Kidney tubule cell (primary cell): ENCODE data around the gene ZDHHC7.

Source experiments
- DNase-seq: peaks from one replicate; pipeline ENCODE4 v3.0.0-alpha.2; 2018; ENCODE audit warnings: low spot score

ZDHHC7 gene

DNA sequence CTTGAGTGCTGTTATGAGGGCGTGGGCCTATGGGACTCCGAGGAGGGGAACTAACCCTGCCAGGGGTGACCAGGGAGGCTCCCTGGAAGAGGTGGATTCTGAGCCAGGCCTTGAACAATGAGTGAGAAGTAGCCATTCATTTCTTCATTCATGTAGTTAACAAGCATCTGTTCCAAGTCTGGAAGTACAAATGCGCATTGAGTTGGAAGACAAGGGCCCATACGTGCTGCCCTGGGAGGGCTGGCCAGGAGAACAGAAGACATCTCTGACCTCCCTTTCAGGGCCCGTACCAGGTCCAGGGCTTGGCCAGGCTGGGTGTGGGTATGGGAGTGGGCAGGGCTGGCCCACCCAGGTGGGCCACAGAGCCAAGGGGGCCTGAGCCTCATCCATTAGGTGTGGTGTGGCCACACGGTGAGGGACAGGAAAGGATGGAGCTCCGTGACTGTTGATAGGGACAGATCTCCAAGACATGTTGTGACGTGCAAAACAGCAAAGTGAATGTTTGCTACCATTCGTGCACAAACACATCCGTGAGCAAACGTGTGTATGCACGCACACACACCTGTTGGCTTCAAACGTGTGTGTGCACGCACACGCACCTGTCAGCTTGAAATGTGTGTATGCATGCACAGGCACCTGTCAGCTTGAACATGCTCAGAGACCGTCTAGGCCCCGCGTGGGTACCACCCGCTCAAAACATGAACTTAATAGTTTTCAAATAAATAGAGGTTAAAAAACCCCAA is 46.8 kb downstream of the ZDHHC7 start:
- no peak for DNase-seq

DNA sequence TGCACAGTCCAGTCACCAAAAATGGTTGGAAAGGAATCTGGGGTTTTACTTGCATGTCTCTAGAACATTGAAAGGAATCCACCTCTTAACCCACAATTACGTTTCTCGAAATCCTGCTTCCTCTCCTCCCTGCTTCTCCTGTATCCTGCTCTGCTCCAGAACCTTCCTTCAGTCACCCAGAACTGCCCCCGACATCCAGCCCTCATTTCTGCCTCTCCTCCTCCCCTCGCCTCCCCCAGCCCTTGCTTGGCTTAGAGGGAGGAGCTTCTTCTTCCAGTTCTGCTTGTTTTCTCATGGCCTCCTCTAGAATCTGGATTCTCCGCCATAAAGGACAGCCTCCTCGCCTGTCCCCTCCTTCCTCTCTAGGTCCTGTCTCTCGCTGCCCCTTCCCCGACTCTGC is 48.3 kb downstream of the ZDHHC7 start:
- DNase-seq = no peak

DNA sequence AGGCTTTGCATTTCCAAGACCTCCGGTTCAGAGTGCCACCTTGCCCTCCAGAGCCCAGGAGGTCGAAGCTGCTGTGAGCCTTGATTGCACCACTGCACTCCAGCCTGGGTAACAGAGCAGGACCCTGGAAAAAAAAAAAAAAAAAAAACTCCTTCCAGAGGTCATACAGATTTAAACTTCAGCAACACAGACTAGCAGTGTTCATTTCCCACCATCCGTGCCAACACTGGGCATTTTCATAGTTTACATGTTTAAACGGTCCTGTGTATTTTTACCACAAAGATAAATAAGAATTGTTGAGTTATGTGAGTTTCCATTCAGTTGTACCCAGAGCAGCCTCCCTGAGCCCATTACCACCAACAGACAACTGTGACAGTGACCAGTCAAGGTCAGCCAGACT is 50.4 kb downstream of the ZDHHC7 start:
- DNase-seq = no peak

DNA sequence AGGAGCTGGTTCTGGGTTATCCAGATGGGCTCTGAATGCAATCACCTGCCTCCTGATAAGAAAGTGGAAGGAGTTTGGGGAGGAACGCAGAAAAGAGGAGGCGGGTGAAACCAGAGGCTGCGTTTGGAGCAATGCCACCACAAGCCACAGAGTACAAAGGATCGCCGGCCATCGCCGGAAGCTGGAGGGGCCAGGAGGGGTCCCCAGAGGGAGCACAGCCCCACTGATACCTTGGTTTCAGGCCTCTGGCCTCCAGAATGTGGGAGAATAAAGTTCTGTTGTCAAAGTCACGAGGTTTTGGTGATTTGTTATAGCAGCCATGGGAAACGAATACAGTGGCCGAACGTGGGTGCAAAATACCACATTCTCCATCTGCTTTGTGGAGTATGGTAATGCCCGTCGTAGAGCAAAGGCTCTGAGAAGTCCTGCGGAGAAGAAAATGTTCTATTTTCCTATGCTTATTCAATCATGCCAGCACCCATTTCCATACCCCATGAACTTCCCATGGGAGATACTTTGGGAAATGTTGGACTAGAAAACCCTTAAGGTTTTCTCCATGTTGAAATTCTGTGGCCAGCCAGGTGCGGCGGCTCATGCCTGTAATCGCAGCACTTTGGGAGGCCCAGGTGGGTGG is 51.4 kb downstream of the ZDHHC7 start:
- no peak for DNase-seq

DNA sequence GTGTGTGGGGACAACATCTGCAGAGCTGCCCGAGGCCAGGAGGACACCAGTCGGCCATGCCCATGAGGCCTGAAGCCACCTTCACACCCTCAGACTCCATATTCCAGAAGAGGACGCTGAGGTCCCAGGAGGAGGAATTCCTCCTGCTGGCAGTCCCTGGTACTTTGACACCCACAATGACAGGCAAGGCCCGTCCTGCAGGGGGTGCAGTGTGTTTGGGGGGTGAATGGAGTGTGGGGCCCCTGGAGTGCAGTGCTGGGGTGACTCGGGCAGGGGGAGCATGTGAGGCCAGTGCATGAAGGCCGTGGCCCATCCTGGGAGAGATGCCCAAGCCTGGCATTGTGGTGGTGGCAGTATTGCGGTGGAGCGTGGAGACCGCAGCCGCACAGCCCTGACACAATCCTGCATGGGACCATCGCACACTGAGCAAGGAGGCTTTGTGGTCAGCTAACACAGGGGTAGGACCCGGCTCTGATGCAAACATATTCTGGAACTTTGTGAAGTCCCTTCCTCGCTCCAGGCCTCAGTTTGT is 52.2 kb downstream of the ZDHHC7 start:
- DNase-seq = no peak

DNA sequence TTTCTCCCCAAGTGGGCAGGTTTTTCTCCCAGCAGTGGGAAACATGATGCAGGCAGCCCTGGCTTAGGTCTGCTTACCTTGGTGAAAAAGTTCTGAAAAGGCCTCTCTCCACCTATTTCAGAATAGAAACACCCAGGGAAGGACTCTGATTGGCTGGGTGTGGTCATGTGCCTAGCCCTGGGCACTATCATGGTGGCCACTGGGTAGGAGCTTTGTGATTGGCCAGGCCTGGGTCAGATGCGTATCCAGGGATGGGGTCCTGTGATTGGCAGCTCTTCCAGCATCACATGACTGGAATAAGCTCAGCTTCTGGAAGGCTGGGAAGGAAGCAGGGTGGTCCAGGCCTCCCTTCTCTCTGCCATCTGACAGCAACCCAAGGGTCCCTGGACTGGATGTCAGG is 53.5 kb downstream of the ZDHHC7 start:
- DNase-seq = no peak

DNA sequence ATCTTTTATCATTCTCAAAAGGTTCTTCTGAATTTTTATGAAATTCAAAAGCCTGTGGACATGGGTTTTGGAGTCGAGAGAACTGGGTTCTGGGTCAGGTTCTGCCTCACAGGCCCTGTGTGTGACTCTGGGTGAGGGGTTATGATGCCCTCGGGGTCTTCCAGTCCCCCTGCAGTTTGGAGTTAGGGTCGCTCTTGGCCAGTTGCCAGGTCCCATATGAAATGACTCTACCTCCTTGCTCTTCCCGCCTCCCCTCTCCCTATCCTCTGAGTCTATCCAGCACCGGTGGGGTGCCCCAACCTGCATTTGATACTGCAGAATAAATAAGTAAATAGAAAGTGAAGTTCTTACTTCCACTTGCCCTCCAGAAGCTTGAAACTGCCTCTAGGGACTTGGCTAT is 54.1 kb downstream of the ZDHHC7 start:
- DNase-seq = no peak

DNA sequence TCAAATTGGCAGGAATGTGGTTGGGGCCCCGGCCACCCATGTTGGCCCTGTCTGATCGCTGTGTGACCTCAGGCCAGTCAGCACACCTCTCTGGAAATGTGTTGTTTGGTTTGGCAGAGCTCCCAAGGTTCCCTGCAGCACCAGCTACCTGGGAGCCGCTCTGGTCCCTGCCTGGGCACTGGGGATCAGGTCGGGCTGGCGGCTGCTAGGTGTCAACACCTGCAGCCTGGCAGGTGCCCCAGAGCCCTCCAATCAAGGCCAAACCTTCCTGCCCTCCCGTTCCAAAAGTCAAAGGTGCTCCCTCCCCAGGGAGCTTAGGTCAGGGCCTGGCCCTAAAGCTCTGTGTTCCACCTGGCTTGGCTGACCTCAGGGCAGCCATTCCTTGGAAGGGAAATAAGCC is 55.9 kb downstream of the ZDHHC7 start:
- no peak for DNase-seq

DNA sequence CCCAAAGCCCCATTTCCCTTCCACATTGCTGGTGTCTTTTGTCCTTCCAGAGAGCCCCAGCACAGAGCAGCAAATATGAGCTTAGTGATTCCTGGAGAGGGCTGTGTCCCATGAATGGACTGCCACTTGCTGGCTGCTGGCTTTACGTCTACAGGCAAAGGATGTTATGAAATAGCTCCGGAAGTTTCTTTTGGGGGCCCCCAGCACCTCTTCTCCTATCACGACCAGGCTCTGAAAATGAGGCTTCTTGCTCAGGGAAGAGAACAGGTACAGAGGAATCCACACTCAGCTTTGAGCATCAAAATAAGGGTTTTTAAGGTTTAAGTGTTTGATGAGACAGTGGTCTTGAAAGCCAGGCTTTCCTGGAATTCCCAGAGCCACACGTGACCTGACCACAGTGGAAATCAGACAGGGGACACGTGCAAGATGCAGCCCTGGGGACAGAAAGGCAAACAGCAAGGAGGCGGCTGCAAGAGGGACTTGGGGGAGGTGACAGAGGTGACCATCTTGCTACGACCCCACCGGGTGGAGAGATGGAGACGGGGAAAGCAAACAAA is 58.1 kb downstream of the ZDHHC7 start:
- DNase-seq = no peak

DNA sequence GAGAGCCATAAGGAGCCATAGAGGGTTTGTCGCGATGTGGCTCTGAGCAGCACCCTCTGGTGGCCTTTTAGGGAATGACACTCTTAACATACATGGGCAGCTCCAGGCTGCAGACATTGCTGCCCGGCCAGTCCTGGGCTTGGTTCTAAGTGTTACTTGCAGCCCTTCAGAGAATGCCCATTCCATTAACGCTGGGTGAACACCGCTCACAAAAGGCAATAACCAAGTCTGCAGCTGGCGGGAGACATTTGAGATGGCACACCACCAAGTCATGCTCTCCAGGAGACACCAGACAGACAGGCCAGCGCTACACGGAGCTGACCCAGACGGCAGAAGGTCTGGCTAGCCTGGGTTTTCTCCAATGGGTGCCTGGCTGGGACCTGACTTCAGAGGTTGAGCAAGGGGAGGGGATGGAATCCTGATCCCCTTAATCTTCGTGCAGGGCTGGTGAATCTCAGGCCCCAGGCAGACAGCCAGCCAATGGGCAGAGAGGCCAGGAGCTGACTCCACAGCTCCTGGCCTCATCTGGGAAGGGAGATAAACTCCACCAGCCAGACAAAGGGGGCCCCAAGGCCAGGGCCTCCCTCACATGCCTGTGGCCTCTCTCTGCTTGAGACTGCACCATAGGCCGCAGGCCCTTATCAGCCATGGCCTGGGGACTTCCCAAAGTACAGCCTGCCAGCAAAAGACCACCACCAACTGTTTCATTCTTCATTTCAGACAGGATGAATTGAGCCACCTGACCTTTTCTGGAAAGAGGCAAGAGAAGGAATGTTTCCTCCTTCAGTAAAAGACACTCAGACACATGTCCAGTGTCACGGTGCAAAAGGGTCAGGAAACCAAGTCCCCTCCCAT is 58.8 kb downstream of the ZDHHC7 start:
- peak; percentile 82 for DNase-seq

DNA sequence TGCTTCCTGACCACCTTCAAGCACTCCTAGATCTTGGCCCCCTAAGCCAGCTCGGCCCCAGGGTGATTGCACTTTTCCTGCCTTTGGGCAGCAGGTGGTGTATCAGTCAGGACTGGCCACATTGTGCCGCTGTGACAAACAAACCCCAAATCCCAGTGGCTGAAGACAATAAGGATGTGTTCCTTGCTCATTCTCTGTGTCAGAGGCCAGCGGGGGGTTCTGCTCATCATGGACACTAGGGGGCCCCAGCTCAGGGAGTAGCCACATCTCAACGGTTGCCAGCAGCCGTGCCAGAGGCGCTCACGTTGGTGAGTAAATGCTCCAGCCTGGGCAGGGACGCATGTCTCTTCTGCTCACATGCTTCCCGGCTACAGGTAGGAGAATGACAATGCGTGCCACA is 60.4 kb downstream of the ZDHHC7 start:
- peak; percentile 32 for DNase-seq

DNA sequence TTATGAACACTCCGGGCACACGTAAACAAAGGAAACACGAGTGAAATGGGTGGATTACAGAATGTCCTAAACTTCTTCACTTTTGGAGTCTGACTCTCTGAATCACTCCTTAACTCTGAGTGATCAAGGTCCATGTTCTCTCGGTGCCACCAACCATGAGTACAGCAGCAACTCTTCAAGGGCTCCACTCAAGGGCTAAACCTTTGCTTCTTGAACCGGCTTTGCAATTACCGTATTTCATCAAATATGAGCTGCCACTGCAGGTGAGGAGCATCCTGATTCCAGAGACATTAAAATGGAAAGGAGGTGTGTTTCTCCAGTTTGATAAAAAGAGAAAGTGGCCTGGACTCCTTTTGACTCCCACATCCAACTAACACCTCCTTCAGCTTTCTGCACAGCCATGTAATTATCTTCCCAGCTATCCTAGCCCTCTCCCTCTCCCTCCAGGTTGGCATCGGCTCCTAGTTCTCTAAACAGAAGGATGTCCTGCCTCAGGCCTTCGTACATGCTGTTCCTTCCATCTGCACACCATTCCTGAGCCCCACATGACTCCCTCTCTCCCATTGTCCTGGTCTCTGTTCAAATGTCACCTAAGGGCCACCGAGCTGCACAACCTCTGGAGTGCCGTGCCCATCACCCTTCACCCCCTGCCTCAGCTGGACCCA is 61.4 kb downstream of the ZDHHC7 start:
- DNase-seq = no peak

DNA sequence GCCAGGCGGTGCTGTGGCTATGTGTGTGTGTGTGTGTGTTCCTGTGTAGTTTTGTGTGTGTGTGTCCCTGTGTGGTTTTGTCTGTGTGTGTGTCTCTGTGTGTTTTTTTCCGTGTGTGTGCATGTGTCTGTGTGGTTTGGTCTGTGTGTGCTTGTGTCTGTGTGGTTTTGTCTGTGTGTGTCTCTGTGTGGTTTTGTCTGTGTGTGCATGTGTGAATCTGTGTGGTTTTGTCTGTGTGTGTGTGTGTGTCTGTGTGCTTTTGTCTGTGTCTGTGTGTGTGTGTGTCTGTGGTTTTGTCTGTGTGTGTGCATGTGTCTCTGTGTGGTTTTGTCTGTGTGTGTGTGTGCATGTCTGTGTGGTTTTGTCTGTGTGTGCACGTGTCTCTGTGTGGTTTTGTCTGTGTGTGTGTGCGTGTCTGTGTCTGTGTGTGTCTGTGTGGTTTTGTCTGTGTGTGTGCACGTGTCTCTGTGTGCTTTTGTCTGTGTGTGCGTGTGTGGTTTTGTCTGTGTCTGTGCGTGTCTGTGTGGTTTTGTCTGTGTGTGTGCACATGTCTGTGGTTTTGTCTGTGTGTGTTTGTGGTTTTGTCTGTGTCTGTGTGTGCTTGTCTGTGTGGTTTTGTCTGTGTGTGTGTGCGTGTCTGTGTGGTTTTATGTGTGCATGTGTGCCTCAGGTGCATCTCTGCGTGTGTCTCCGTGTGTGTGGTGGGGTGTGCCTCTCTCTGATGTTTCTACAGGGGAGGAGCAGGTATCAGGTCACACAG is 62.3 kb downstream of the ZDHHC7 start:
- no peak for DNase-seq

DNA sequence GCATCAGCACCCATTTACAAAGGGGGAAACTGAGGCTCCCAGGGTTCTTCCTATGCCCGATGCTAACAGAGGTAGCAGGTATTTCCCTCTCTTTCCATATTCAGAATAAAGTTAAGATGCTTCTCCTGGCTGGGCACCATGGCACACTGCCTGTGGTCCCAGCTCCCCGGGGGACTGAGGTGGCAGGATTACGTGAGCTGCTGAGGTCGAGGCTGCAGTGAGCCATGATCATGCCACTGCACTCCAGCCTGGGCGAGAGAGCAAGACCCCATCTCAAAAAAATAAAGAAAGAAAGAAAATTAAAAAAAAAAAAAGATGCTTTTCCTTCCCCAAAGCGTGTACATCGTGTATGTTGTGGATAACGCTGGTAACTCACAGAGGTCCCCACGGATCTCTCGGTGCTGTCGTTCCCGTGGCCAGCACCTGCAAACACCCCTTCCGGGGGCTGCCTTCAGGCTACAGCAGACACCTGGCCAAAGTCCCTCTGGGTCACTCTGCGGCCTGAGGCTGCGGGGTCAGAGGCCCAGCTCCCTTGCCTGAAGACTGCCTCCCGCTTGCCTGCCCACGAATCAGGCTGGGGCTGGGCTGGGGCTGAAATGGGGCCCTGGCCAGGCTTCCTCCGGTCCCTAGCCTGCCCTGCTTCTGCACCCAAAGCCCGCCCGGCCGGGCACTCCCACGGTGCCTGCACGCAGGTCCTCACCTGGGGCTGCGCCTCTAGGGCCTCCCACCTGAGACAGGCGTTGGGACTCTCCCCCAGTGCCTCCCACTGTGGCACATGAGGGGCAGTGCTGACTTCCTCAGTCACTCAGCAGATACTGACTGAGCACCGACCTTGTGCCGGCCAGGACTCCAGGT is 63.1 kb downstream of the ZDHHC7 start:
- no peak for DNase-seq

DNA sequence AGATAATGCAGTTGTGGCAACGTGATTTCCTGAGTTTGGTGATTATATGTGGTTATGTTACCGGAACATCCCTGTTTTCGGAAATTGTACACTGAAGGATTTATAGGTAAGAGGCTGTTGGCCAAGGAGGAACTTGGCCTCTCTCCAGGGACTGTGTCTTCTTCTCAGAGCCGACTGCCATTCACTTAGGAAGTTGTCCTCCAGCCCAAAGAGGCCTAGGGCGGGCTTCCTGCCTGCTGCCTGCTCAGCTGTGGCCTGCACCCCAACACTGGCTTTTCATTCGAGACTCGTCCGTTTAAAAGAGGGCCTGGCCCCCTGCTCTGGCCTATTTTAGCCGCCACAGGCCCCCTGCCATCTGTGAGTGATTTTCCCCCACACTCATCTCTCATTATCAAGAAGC is 64.3 kb downstream of the ZDHHC7 start:
- DNase-seq = no peak

DNA sequence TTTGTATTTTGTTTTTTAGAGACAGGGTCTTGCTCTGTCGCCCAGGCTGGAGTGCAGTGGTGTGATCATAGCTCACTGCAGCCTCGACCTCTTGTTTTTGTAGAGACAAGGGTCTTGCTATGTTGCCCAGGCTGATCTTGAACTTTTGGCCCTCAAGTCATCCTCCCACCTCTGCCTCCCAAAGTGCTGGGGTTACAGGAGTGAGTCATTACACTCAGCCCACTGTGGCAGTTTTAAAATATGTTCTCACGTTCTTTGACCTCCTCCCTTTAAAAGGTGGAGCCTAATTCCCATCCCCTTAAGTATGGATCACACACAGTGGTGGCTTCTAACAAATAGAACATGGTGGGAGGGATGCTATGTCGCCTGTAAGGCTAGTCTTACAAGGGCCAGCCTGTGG is 67.7 kb downstream of the ZDHHC7 start:
- DNase-seq = no peak

DNA sequence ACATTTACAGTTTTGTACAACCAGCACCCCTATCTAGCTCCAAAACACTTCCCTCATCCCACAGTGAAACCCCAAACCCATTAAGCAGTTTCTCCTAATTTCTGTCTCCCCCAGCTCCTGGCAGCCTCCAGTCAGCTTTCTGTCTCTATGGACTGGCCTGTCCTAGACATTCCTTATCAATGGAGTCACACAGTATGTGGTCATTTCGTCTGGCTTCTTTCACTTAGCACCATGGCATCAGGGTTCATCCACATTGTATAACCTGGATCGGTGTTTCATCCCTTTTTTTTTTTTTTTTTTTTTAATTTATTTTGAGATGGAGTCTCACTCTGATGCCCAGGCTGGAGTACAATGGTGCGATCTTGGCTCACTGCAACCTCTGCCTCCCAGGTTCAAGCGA is 68.5 kb downstream of the ZDHHC7 start:
- peak; percentile 9 for DNase-seq

DNA sequence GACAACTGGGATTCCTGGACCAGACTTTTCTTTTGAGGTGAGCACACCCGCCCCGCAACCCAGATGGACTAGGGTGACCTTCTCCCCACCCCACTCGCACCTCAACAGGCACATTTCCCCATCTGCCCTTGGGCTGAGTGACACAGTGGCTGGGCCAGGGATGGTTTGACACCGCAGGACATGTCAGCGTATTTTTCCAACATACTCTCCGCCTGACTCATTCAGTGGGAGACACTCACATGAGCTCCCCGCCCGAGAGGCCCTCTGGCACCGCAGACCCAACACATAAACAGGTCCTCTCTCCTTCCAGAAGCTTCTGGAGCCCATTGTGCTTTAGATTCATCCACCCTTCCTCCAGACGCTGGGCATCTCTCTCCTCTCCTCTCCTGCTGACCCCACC is 69.4 kb downstream of the ZDHHC7 start:
- no peak for DNase-seq

DNA sequence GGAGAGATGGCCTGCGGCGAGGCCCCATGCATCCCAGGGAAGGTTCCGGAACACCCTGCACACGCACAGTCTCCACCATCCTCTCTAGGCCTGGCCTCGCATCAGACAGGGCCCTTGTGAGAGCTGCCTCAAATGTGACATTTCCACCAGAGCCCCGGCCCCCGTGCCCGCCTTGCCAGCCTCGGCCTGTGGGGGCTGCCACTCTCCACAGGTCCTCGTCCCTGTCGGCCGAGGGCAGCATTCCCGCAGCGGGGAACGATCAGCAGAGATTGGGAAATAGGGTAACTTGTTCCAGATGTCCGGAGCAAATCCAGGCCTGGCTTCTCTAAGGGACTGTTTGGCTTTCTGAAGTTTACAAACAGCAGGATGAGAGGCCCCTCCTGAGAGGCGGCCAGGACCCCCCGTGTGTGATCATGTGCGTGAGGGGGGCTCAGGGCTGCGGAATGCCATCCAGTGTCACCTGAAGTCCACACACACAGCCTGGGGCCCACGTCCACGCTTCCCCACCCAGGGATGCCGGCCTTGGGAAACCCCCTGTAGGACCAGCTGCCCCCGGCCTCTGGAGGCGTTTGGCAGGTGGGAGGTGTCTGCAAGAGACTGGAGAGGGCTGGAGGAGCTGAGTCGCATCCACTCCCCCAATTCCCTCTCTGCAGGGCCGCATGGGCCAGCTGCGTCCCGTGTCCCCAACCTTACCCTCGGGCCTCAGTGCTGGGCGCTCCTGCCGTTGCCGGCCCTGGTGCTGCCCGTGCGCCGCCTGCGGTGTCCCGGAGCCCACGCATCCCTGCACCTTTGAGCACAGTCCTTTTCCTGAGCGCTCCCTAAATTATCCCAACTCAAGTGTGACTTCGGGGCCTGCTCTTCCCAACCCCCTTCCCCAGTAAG is 70.4 kb downstream of the ZDHHC7 start:
- no peak for DNase-seq
